Measurements from ENCODE around the gene LDLRAD2.

DNA sequence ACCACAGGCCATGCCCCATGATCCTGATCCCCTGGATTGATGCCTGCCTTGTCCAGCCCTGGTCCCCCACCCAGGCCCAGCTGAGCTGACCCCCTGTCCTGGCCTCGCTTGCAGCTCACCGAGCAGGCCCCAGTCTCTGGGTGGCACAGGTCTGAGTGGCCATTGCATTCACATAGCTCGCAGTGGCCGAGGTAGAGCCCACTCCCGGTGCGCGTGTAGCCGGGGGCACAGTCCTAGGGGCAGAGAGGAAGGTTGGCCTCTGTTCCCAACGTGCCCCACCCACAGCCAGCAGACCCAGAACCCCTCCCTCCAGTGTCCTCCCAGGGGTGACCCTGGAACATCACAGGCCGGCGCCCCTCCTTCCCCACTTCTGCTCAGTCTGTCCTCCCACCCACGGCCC lies 51.9 kb downstream of the LDLRAD2 start:
- TF ChIP-seq, protein P1, sequence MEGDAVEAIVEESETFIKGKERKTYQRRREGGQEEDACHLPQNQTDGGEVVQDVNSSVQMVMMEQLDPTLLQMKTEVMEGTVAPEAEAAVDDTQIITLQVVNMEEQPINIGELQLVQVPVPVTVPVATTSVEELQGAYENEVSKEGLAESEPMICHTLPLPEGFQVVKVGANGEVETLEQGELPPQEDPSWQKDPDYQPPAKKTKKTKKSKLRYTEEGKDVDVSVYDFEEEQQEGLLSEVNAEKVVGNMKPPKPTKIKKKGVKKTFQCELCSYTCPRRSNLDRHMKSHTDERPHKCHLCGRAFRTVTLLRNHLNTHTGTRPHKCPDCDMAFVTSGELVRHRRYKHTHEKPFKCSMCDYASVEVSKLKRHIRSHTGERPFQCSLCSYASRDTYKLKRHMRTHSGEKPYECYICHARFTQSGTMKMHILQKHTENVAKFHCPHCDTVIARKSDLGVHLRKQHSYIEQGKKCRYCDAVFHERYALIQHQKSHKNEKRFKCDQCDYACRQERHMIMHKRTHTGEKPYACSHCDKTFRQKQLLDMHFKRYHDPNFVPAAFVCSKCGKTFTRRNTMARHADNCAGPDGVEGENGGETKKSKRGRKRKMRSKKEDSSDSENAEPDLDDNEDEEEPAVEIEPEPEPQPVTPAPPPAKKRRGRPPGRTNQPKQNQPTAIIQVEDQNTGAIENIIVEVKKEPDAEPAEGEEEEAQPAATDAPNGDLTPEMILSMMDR (IDR thresholded peaks at IDR 0.05; ENCODE audit: insufficient read depth, low read depth, low read length), result no peak
- no peak for TF ChIP-seq EZH2 (IDR thresholded peaks at IDR 0.05; ENCODE audit: insufficient read depth, low read length)
